Astrocyte (in vitro differentiated cells and primary cell): ENCODE data around the gene KRTAP3-2. TPM values are rescaled to one million over a fixed set of nuclear protein-coding genes. Genes with fewer than 3 reads are reported as not detected.

Experiments
- DNase-seq: peaks from one replicate; pipeline ENCODE4 v3.0.0-alpha.2; 2010; ENCODE audit warnings: low read depth
- FAIRE-seq: peaks from 2 replicates; lab custom pipeline; 2011; peaks lifted over from hg19 to GRCh38; lab: Jason Lieb, UNC
- H2AFZ ChIP-seq: 2 replicates; pipeline ENCODE4 v1.6.0; 2012; ENCODE audit warnings: low read depth, low read length, inconsistent platforms
- H3K27ac ChIP-seq: 2 replicates; pipeline ENCODE4 v1.5.1; 2011; ENCODE audit warnings: low read depth, low read length, inconsistent platforms
- H3K27me3 ChIP-seq: 2 replicates; pipeline ENCODE4 v1.6.0; 2011; ENCODE audit warnings: low read length, inconsistent platforms; ENCODE audit not compliant: insufficient read depth
- H3K36me3 ChIP-seq: 2 replicates; pipeline ENCODE4 v1.5.1; 2011; ENCODE audit warnings: low read length, inconsistent platforms; ENCODE audit not compliant: insufficient read depth
- H3K4me1 ChIP-seq: 2 replicates; pipeline ENCODE4 v1.5.1; 2011; ENCODE audit warnings: low read length, inconsistent platforms; ENCODE audit not compliant: insufficient read depth
- H3K4me2 ChIP-seq: 2 replicates; pipeline ENCODE4 v1.6.0; 2012; ENCODE audit warnings: low read length, inconsistent platforms
- H3K4me3 ChIP-seq: 2 replicates; pipeline ENCODE4 v1.5.1; 2011; ENCODE audit warnings: low read depth, mild to moderate bottlenecking, low read length, inconsistent platforms; ENCODE audit not compliant: insufficient read depth
- H3K79me2 ChIP-seq: 2 replicates; pipeline ENCODE4 v1.6.0; 2012; ENCODE audit warnings: mild to moderate bottlenecking, low read length, inconsistent platforms; ENCODE audit not compliant: insufficient read depth
- H3K9ac ChIP-seq: 2 replicates; pipeline ENCODE4 v1.6.0; 2012; ENCODE audit warnings: mild to moderate bottlenecking, low read length, inconsistent platforms
- H3K9me3 ChIP-seq: 2 replicates; pipeline ENCODE4 v1.5.1; 2012; ENCODE audit warnings: low read depth, mild to moderate bottlenecking, low read length, inconsistent platforms; ENCODE audit not compliant: insufficient read depth
- H4K20me1 ChIP-seq: 2 replicates; pipeline ENCODE4 v1.6.0; 2012; ENCODE audit warnings: low read length, inconsistent platforms; ENCODE audit not compliant: insufficient read depth
- H3K27ac Mint-ChIP-seq: one replicate; pipeline ENCODE4 v1.8.0; 2021; ENCODE audit warnings: mild to moderate bottlenecking, mixed read lengths; ENCODE audit not compliant: unreplicated experiment
- H3K27me3 Mint-ChIP-seq: one replicate; pipeline ENCODE4 v1.8.0; 2021; ENCODE audit warnings: low read depth, mixed read lengths; ENCODE audit not compliant: unreplicated experiment
- H3K36me3 Mint-ChIP-seq: one replicate; pipeline ENCODE4 v1.8.0; 2021; ENCODE audit warnings: low read depth, mixed read lengths; ENCODE audit not compliant: unreplicated experiment
- H3K4me1 Mint-ChIP-seq: one replicate; pipeline ENCODE4 v1.8.0; 2021; ENCODE audit warnings: low read depth, mixed read lengths; ENCODE audit not compliant: unreplicated experiment
- H3K4me3 Mint-ChIP-seq: one replicate; pipeline ENCODE4 v1.8.0; 2021; ENCODE audit warnings: mild to moderate bottlenecking, moderate library complexity, mixed read lengths; ENCODE audit not compliant: unreplicated experiment
- H3K9me3 Mint-ChIP-seq: one replicate; pipeline ENCODE4 v1.8.0; 2021; ENCODE audit warnings: mild to moderate bottlenecking, mixed read lengths; ENCODE audit not compliant: unreplicated experiment
- CTCF ChIP-seq: IDR thresholded peaks from 2 replicates; pipeline ENCODE4 v1.5.1; 2011; ENCODE audit warnings: low read depth, mild to moderate bottlenecking, inconsistent platforms, low read length, moderate library complexity; ENCODE audit not compliant: insufficient read depth
- EZH2 ChIP-seq: IDR thresholded peaks from 2 replicates; pipeline ENCODE4 v1.6.1; 2012; ENCODE audit warnings: mild to moderate bottlenecking, low read length, inconsistent platforms; ENCODE audit not compliant: insufficient read depth
- total RNA-seq: library from RNA; stranded (reverse); gene quantifications from 2 replicates; pipeline ENCODE4 v1.2.1, GENCODE V29; 2021

KRTAP3-2 gene
- total RNA-seq, 1 donor from 2014 or later: not detected

- Histone ChIP-seq H4K20me1 (no peaks in the 10 kb centered on the region), H2AFZ (no peak overlapping the region), H3K4me1 (no peaks in the 10 kb centered on the region), H3K4me3 (no peak overlapping the region), H3K27me3 (no peaks in the 10 kb centered on the region), H3K9me3 (no peaks in the 10 kb centered on the region), H3K9ac (no peak overlapping the region), H3K4me2 (no peak overlapping the region), H3K27ac (no peak overlapping the region), H3K36me3 (no peaks in the 10 kb centered on the region), H3K79me2 (no peaks in the 10 kb centered on the region)
- no peak for TF ChIP-seq EZH2
- no peak for TF ChIP-seq CTCF
- Mint-ChIP-seq H3K36me3 (no peaks in the 10 kb centered on the region), H3K27ac (peak overlapping the region; percentile 41), H3K9me3 (no peaks in the 10 kb centered on the region), H3K4me1 (no peaks in the 10 kb centered on the region), H3K27me3 (no peaks in the 10 kb centered on the region), H3K4me3 (no peak overlapping the region)
- no peak for DNase-seq
- FAIRE-seq: no peak
Observed at GRCh38 chr17:41013606-41014005, 13.9 kb upstream of the KRTAP3-2 start.

GRCh38 chr17:41013181-41013580 lies 13.5 kb upstream of the KRTAP3-2 start:
- H3K36me3 Mint-ChIP-seq: no peaks in the 10 kb centered on the region
- H3K9me3 Mint-ChIP-seq: no peaks in the 10 kb centered on the region
- Histone ChIP-seq H3K4me2 (no peak overlapping the region), H4K20me1 (no peaks in the 10 kb centered on the region), H3K36me3 (no peaks in the 10 kb centered on the region), H3K9me3 (no peaks in the 10 kb centered on the region), H2AFZ (no peak overlapping the region), H3K9ac (no peak overlapping the region), H3K27ac (no peak overlapping the region), H3K4me3 (no peak overlapping the region), H3K4me1 (no peaks in the 10 kb centered on the region), H3K27me3 (no peaks in the 10 kb centered on the region), H3K79me2 (no peaks in the 10 kb centered on the region)
- no peaks in the 10 kb centered on the region for H3K4me1 Mint-ChIP-seq
- H3K27ac Mint-ChIP-seq: no peak overlapping the region
- no peaks in the 10 kb centered on the region for H3K27me3 Mint-ChIP-seq
- TF ChIP-seq CTCF: no peak
- TF ChIP-seq EZH2: no peak
- FAIRE-seq (no peak), DNase-seq (no peak)
- H3K4me3 Mint-ChIP-seq: no peak overlapping the region

- H3K4me2 ChIP-seq: no peak overlapping the region
- H3K79me2 ChIP-seq: no peaks in the 10 kb centered on the region
- no peak overlapping the region for H3K27ac ChIP-seq
- no peaks in the 10 kb centered on the region for H4K20me1 ChIP-seq
- H3K4me3 ChIP-seq: no peak overlapping the region
- no peaks in the 10 kb centered on the region for H3K4me1 Mint-ChIP-seq
- no peak overlapping the region for H3K4me3 Mint-ChIP-seq
- no peak for TF ChIP-seq EZH2
- no peak for TF ChIP-seq CTCF
- no peaks in the 10 kb centered on the region for H3K27me3 ChIP-seq
- no peaks in the 10 kb centered on the region for H3K9me3 ChIP-seq
- H3K27ac Mint-ChIP-seq: no peak overlapping the region
- H3K36me3 Mint-ChIP-seq: no peaks in the 10 kb centered on the region
- DNase-seq (no peak), FAIRE-seq (no peak)
- H3K9me3 Mint-ChIP-seq: no peaks in the 10 kb centered on the region
- H3K36me3 ChIP-seq: no peaks in the 10 kb centered on the region
- no peaks in the 10 kb centered on the region for H3K4me1 ChIP-seq
- no peaks in the 10 kb centered on the region for H3K27me3 Mint-ChIP-seq
- H3K9ac ChIP-seq: no peak overlapping the region
- no peak overlapping the region for H2AFZ ChIP-seq
Observed at GRCh38 chr17:41012326-41013120, 12.8 kb upstream of the KRTAP3-2 start.
